Stromal cell of bone marrow (primary cell): Measurements from ENCODE around the gene UNC5A.
A peak's percentile ranks its signal among the peaks of the same experiment; 100 is the strongest.
"Not testable (repeated sequence)": the region's sequence is repeated elsewhere in the genome, so short reads cannot be mapped to it uniquely, and the experiment has no call there.

Source experiments
- DNase-seq: peaks from one replicate; pipeline ENCODE4 v3.0.0-alpha.2; 2012; ENCODE audit warnings: low read depth

UNC5A gene

GRCh38 chr5:176864755-176865154 is 54.4 kb downstream of the UNC5A start:
- no peak for DNase-seq

GRCh38 chr5:176865964-176866363 is 55.6 kb downstream of the UNC5A start:
- no peak for DNase-seq

GRCh38 chr5:176866707-176867310 is 56.5 kb downstream of the UNC5A start:
- DNase-seq = no peak

- no peak for DNase-seq
Measured at GRCh38 chr5:176868126-176868525, 57.8 kb downstream of the UNC5A start.

GRCh38 chr5:176868731-176869130 is 58.4 kb downstream of the UNC5A start:
- no peak for DNase-seq

- no peak for DNase-seq
Measured at GRCh38 chr5:176869501-176870109, 59.2 kb downstream of the UNC5A start.

GRCh38 chr5:176870110-176870591 is 59.8 kb downstream of the UNC5A start:
- peak; percentile 13 for DNase-seq

GRCh38 chr5:176870644-176871043 is 60.3 kb downstream of the UNC5A start:
- not testable (repeated sequence) for DNase-seq

- DNase-seq = not testable (repeated sequence)
Measured at GRCh38 chr5:176872586-176872985, 62.2 kb downstream of the UNC5A start.

GRCh38 chr5:176873011-176873410 is 62.7 kb downstream of the UNC5A start:
- DNase-seq = not testable (repeated sequence)

- DNase-seq = no peak
Measured at GRCh38 chr5:176873541-176874172, 63.3 kb downstream of the UNC5A start.

- DNase-seq = no peak
Measured at GRCh38 chr5:176874198-176874780, 63.9 kb downstream of the UNC5A start.

- DNase-seq = no peak
Measured at GRCh38 chr5:176875014-176875550, 64.7 kb downstream of the UNC5A start.

GRCh38 chr5:176875783-176876505 is 65.6 kb downstream of the UNC5A start:
- no peak for DNase-seq

GRCh38 chr5:176876506-176877431 is 66.4 kb downstream of the UNC5A start:
- DNase-seq = no peak

GRCh38 chr5:176877793-176878331 is 67.5 kb downstream of the UNC5A start:
- DNase-seq = no peak

- DNase-seq = no peak
Measured at GRCh38 chr5:176878463-176878862, 68.1 kb downstream of the UNC5A start.

- DNase-seq = no peak
Measured at GRCh38 chr5:176878906-176879662, 68.7 kb downstream of the UNC5A start.

GRCh38 chr5:176879663-176880361 is 69.5 kb downstream of the UNC5A start:
- no peak for DNase-seq
